ENCODE measurements around the gene ATP5PD. TPM values are rescaled to one million over a fixed set of nuclear protein-coding genes. Genes with fewer than 3 reads are reported as not detected.
A peak's percentile ranks its signal among the peaks of the same experiment; 100 is the strongest.

ATP5PD gene
- total and polyA plus RNA-seq, 2 donors (not counting 1 experiment from before 2014, with no cell fraction given), result 92.1 to 101 TPM

DNA sequence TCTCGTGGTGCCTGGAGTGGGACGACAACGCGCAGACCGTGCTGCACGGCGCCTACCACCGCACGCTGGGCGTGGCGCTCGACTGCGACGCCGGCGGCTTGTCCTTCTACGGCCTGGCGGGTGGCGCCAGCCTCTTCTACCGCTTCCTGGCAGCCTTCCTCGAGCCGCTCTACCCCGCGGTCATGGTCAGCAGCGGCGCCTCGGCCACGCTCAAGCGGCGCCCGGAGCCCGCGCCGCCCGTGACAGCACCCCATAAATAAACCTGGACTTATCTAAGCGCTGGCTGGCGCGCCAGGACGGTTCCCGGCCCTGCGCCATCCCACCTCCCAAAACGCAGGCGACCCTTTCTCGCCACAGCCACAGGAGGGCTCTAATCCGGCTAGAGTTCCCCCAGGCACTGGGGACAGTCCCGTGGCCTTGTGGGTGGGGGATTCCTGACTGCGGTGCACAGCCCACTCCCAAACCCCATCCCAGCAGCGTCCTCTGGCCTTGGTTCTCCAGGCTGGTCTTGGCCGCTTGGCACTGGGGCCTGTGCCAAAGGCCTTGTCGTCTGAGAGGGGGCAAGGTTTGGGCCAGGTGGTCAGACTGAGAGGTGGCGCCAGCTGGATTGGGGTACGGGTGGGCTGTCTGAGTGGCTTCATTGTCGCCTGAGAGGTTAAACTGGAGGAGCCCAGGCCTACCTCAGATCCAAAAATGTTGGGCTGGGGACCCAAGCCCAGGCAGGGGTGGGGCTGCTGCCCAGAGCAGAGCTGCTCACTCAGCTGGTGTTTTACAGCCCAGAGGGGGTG, 30.9 kb upstream of the ATP5PD start:
- no peaks in the 10 kb centered on the region for H4K20me1 ChIP-seq (ENCODE audit: control insufficient read depth, insufficient read depth, low read length, poor library complexity, severe bottlenecking)
- peak overlapping the region; percentile 93 for H2AFZ ChIP-seq (ENCODE audit: insufficient read depth, low read depth, low read length, poor library complexity, severe bottlenecking)
- peaks cover 0 to 1% (median 0%) of the 10 kb centered on the region in 4 experiments for H3K27me3 ChIP-seq (replicated peaks in 1 of 4; ENCODE audit: control extremely low read depth in 1 of 4, control insufficient read depth in 3 of 4, insufficient read depth in 4 of 4, low read length in 3 of 4)
- 6% methylated on average over 53 of the region's 53 CpGs for whole genome bisulfite sequencing (ENCODE audit: insufficient coverage)
- Mint-ChIP-seq H3K27me3 (no peaks in the 10 kb centered on the region), H3K27ac (peak overlapping the region; percentile 88), H3K4me3 (peak overlapping the region; percentile 92), H3K4me1 (peaks cover 27% of the 10 kb centered on the region), H3K9me3 (ENCODE audit: insufficient read depth) (no peaks in the 10 kb centered on the region)
- H3K9ac ChIP-seq (ENCODE audit: low read length), result peak overlapping the region; percentile 85
- peak overlapping the region in 4 of 5 experiments; percentile 40 to 73 (median 60) for H3K4me3 ChIP-seq (ENCODE audit: control extremely low read depth in 1 of 5, extremely low read depth in 1 of 5, insufficient read depth in 1 of 5, low read depth in 2 of 5, low read length in 4 of 5)
- TF ChIP-seq EZH2 (IDR thresholded peaks at IDR 0.05; ENCODE audit: borderline replicate concordance, insufficient read depth, low read depth, low read length, poor library complexity, severe bottlenecking), result no peak
- TF ChIP-seq CTCF (IDR thresholded peaks at IDR 0.05), result no peak
- peak overlapping the region in 1 of 2 donors; percentile 66 for H3K27ac ChIP-seq (ENCODE audit: low read length in 2 of 2)
- peaks cover 21 to 34% of the 10 kb centered on the region in 2 donors for H3K4me1 ChIP-seq (ENCODE audit: control insufficient read depth in 2 of 2, insufficient read depth in 2 of 2, low read length in 2 of 2)
- ChIA-PET POLR2A (interaction anchor here (0.6 to 1.3 kb wide), 6 partner anchors 10 to 174 kb away, joined by 3 to 4 read pairs (median 3); partner anchors contain the start of gene SLC16A5), CTCF (interaction anchor here (0.8 to 2.5 kb wide), 7 partner anchors 9 to 124 kb away, joined by 3 to 8 read pairs (median 6); partner anchors contain the start of gene MRPL58)
- no peaks in the 10 kb centered on the region for H3K79me2 ChIP-seq (ENCODE audit: control insufficient read depth, insufficient read depth, low read length)
- no peaks in the 10 kb centered on the region for H3K36me3 ChIP-seq (replicated peaks in 1 of 2; ENCODE audit: control extremely low read depth in 1 of 2, control insufficient read depth in 1 of 2, extremely low read depth in 1 of 2, insufficient read depth in 2 of 2, low read length in 1 of 2)
- no peaks in the 10 kb centered on the region for H3K9me3 ChIP-seq (ENCODE audit: control extremely low read depth in 1 of 3, control insufficient read depth in 2 of 3, insufficient read depth in 1 of 3, low read length in 2 of 3)
- intact Hi-C loops (cut with micrococcal nuclease), result loop anchor here (1.0 kb wide), 1 partner anchor 32 kb away; the partner anchor contains the start of gene ARMC7
- ATAC-seq (ENCODE audit: low read depth) (peak; percentile 85), DNase-seq (peak; percentile 79)
- peak overlapping the region; percentile 99 for H3K4me2 ChIP-seq (replicated peaks; ENCODE audit: low read depth, low read length, poor library complexity, severe bottlenecking)

All from B cell (primary cell).